ENCODE results near the gene ORC4. TPM values are rescaled to one million over a fixed set of nuclear protein-coding genes. Genes with fewer than 3 reads are reported as not detected.

ORC4 gene
- total and polyA plus RNA-seq, 8 donors, result 36.1 to 86.0 (median 60.0) TPM

DNA sequence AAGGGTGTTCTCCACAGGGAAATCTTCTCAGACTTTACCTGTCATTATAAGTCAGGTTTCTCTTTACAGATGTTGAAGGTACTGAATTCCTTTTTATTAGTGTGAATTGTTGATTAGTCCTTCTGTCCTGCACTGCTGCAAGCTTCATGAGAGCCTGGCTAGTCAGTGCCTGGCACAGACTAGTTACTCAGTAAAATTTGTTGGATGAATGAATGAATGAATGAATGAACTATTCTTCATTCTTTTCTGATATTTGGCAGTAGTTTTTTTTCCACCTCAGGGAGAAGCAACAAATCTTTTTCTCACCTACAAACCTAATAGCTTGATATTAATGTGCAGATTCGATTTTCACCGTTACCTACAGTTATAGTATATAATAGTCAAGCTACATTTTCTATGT lies 111.4 kb downstream of the ORC4 start:
- DNase-seq (no peak), ATAC-seq (no peak)
- intact Hi-C loops (cut with DNase I), result no loop called here
- no peaks in the 10 kb centered on the region for H3K36me3 ChIP-seq
- H3K27me3 ChIP-seq, result no peaks in the 10 kb centered on the region
- H3K4me1 ChIP-seq, result peaks cover 3 to 21% of the 10 kb centered on the region in 2 donors
- H3K27ac ChIP-seq, result no peak overlapping the region
- no peaks in the 10 kb centered on the region for H3K9me3 ChIP-seq
- H3K4me3 ChIP-seq, result no peak overlapping the region
- TF ChIP-seq CTCF (IDR thresholded peaks at IDR 0.05), result no peak

GRCh38 chr2:147904051-147904450 lies 116.5 kb downstream of the ORC4 start:
- H3K27me3 ChIP-seq, result no peaks in the 10 kb centered on the region
- no peaks in the 10 kb centered on the region for H3K9me3 ChIP-seq
- no peak overlapping the region for H3K27ac ChIP-seq
- TF ChIP-seq CTCF (IDR thresholded peaks at IDR 0.05), result no peak
- intact Hi-C loops (cut with DNase I), result no loop called here
- no peak overlapping the region for H3K4me3 ChIP-seq
- no peaks in the 10 kb centered on the region for H3K4me1 ChIP-seq
- DNase-seq, result no peak
- no peaks in the 10 kb centered on the region for H3K36me3 ChIP-seq
- ATAC-seq, result no peak

DNA sequence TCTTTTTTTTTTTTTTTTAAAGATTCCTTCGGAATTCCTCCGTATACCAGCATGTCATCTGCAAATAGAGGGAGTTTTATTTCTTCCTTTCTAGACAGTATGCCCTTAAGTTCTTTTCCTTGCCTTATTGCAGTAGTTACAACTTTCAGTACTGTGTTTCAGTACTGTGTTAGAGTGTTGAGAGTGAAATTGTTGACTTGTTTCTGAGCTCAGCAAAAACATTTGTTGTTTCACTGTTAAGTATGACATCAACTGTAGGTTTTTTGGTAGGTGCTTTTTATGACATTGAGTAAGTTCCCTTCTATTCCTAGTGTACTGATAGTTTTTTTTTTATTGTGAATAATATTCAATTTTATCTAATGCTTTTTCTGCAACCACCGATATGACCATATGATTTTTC lies 131.9 kb downstream of the ORC4 start:
- TF ChIP-seq CTCF (IDR thresholded peaks at IDR 0.05), result no peak
- no peak overlapping the region for H3K27ac ChIP-seq
- H3K4me1 ChIP-seq, result no peaks in the 10 kb centered on the region
- H3K36me3 ChIP-seq, result no peaks in the 10 kb centered on the region
- ATAC-seq (no peak), DNase-seq (no peak)
- H3K9me3 ChIP-seq, result no peaks in the 10 kb centered on the region
- no peaks in the 10 kb centered on the region for H3K27me3 ChIP-seq
- intact Hi-C loops (cut with DNase I), result no loop called here
- no peak overlapping the region for H3K4me3 ChIP-seq

DNA sequence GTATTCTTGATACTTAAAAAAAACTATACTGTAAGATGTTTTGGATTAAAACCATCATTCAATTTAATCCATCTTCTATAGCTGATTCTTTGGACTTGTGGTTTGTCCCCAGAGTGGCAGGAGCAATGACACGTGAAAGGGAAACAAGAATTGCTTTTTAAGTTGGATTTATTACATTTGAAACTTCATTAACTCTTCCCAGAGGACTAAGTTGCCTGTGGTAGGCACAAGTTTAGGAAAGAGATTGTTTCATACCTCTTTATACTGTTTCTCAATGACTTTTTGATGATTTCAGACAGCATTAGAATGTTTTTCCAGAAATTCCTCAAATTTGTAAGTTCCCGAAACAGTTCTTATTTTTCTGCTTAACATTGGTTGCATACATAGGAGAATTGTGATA lies 134.4 kb downstream of the ORC4 start:
- DNase-seq (no peak), ATAC-seq (no peak)
- H3K27ac ChIP-seq, result no peak overlapping the region
- H3K4me1 ChIP-seq, result peaks cover 0 to under 1% of the 10 kb centered on the region in 2 donors
- no peaks in the 10 kb centered on the region for H3K36me3 ChIP-seq
- no peak for TF ChIP-seq CTCF (IDR thresholded peaks at IDR 0.05)
- intact Hi-C loops (cut with DNase I), result no loop called here
- H3K27me3 ChIP-seq, result no peaks in the 10 kb centered on the region
- H3K9me3 ChIP-seq, result no peaks in the 10 kb centered on the region
- no peak overlapping the region for H3K4me3 ChIP-seq

GRCh38 chr2:147884830-147885229 lies 135.7 kb downstream of the ORC4 start:
- H3K27me3 ChIP-seq, result no peaks in the 10 kb centered on the region
- H3K9me3 ChIP-seq, result no peaks in the 10 kb centered on the region
- no peak overlapping the region for H3K27ac ChIP-seq
- intact Hi-C loops (cut with DNase I), result no loop called here
- TF ChIP-seq CTCF (IDR thresholded peaks at IDR 0.05), result no peak
- H3K4me3 ChIP-seq, result no peak overlapping the region
- DNase-seq, result no peak
- no peak for ATAC-seq
- H3K4me1 ChIP-seq, result peaks cover 0 to 4% of the 10 kb centered on the region in 2 donors
- H3K36me3 ChIP-seq, result no peaks in the 10 kb centered on the region
